K562 (cell line): ENCODE results near the gene RGPD8. TPM values are rescaled to one million over a fixed set of nuclear protein-coding genes. Genes with fewer than 3 reads are reported as not detected.

Source experiments
- CHD4 ChIP-seq: fragments of 200-600 bp; sonication (generic); IDR thresholded peaks from 3 replicates; pipeline ENCODE4 v1.6.1; 2012; ENCODE audit warnings: low read depth, mild to moderate bottlenecking, mixed read lengths, low read length, inconsistent platforms; ENCODE audit not compliant: insufficient read depth, insufficient replicate concordance, poor library complexity, severe bottlenecking
- DPF2 ChIP-seq: fragments of 450-650 bp; IDR thresholded peaks from 2 replicates; pipeline ENCODE4 v1.6.1; 2016
- KDM5B ChIP-seq: fragments of 200-600 bp; sonication (generic); IDR thresholded peaks from 2 replicates; pipeline ENCODE4 v1.6.1; 2012; ENCODE audit warnings: low read depth, mild to moderate bottlenecking, moderate library complexity, low read length, control low read depth, inconsistent platforms; ENCODE audit not compliant: insufficient replicate concordance
- MLLT1 ChIP-seq, 2 experiments: fragments of 450-650 bp; IDR thresholded peaks; 2 replicates each; pipeline ENCODE4 v1.6.1; 2016
- PHF8 ChIP-seq: fragments of 200-600 bp; sonication (generic); IDR thresholded peaks from 2 replicates; pipeline ENCODE4 v1.6.1; 2012; ENCODE audit warnings: mixed run types, mild to moderate bottlenecking, inconsistent platforms, low read length, moderate library complexity, borderline replicate concordance
- RBM14 ChIP-seq: fragments of 200-400 bp; formaldehyde crosslinking; IDR thresholded peaks from 2 replicates; pipeline ENCODE4 v1.6.1; 2018; ENCODE audit warnings: low read depth, mild to moderate bottlenecking, low read length, moderate library complexity, borderline replicate concordance; ENCODE audit not compliant: insufficient read depth
- SETDB1 ChIP-seq: IDR thresholded peaks from one replicate; pipeline ENCODE4 v1.6.1; 2012; ENCODE audit warnings: low read length, control low read depth, inconsistent platforms
- TCF3 ChIP-seq: sonication (generic); formaldehyde crosslinking; IDR thresholded peaks from 2 replicates; pipeline ENCODE4 v1.4.0; 2020; ENCODE audit warnings: mild to moderate bottlenecking, missing genetic modification reagents
- TEAD2 ChIP-seq: fragments of 450-650 bp; IDR thresholded peaks from 2 replicates; pipeline ENCODE4 v1.6.1; 2016; ENCODE audit warnings: missing genetic modification characterization, control low read depth, missing compliant biosample characterization
- THAP12 ChIP-seq: fragments of 250-450 bp; sonication (Bioruptor Pico); IDR thresholded peaks from 2 replicates; pipeline ENCODE4 v1.9.0; 2021; ENCODE audit warnings: mild to moderate bottlenecking, inconsistent platforms
- TRIM24 ChIP-seq, 2 experiments: fragments of 450-650 bp; IDR thresholded peaks; 2 replicates each; pipeline ENCODE4 v1.6.1; 2016
- ZKSCAN8 ChIP-seq: fragments of 200-800 bp; sonication (Bioruptor generic); IDR thresholded peaks from 2 replicates; pipeline ENCODE4 v1.6.1; 2016; ENCODE audit warnings: missing genetic modification characterization, missing compliant biosample characterization
- polyA plus RNA-seq, 8 experiments: library from polyadenylated mRNA; depleted of rRNA in 4 of 8; stranded (reverse) in 5 of 8; unstranded in 3 of 8; fragments of >200 nt; fragmentation: Nextera tagmentation in 2 of 8; fragmentation: Illumina TruSeq in 1 of 8; extraction: Ambion mirVana in 2 of 8; extraction: Trizol in 1 of 8; gene quantifications; 2 replicates each; pipeline versions ENCODE4 v1.2.1 to v1.2.3, GENCODE V29; 2011 to 2014; ENCODE audit warnings: inconsistent platforms in 1 of 8, missing spikeins in 1 of 8
- total RNA-seq, 7 experiments: library from RNA; depleted of rRNA in 6 of 7; stranded (reverse); fragments of >200 nt in 6 of 7; fragmentation: Illumina TruSeq in 2 of 7; extraction: Trizol in 2 of 7; gene quantifications; 2 replicates each; pipeline versions ENCODE4 v1.2.1 to v1.2.3, GENCODE V29; 2011 to 2021; ENCODE audit warnings: low replicate concordance in 1 of 7
- TF ChIP-seq, protein P1 (sequence below), 2 experiments: fragments of 450-650 bp; formaldehyde crosslinking in 1 of 2; IDR thresholded peaks; 2 replicates each; pipeline versions ENCODE4 v1.4.0 to v1.6.1; 2014 to 2020; ENCODE audit warnings: mild to moderate bottlenecking in 2 of 2, borderline replicate concordance in 1 of 2, low read depth in 1 of 2

Gene RGPD8
- total and polyA plus RNA-seq, 9 of the 15 experiments (the other 6 are each of a cell fraction or from before 2014, with no cell fraction given), result 0.03 to 0.47 (median 0.12) TPM; not detected in 1

GRCh38 chr2:112481050-112481527 lies 47.6 kb upstream of the RGPD8 start (continued):
- TF ChIP-seq RBM14, result no peak
- TF ChIP-seq, protein P1, sequence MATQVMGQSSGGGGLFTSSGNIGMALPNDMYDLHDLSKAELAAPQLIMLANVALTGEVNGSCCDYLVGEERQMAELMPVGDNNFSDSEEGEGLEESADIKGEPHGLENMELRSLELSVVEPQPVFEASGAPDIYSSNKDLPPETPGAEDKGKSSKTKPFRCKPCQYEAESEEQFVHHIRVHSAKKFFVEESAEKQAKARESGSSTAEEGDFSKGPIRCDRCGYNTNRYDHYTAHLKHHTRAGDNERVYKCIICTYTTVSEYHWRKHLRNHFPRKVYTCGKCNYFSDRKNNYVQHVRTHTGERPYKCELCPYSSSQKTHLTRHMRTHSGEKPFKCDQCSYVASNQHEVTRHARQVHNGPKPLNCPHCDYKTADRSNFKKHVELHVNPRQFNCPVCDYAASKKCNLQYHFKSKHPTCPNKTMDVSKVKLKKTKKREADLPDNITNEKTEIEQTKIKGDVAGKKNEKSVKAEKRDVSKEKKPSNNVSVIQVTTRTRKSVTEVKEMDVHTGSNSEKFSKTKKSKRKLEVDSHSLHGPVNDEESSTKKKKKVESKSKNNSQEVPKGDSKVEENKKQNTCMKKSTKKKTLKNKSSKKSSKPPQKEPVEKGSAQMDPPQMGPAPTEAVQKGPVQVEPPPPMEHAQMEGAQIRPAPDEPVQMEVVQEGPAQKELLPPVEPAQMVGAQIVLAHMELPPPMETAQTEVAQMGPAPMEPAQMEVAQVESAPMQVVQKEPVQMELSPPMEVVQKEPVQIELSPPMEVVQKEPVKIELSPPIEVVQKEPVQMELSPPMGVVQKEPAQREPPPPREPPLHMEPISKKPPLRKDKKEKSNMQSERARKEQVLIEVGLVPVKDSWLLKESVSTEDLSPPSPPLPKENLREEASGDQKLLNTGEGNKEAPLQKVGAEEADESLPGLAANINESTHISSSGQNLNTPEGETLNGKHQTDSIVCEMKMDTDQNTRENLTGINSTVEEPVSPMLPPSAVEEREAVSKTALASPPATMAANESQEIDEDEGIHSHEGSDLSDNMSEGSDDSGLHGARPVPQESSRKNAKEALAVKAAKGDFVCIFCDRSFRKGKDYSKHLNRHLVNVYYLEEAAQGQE (IDR thresholded peaks at IDR 0.05; ENCODE audit: borderline replicate concordance), result peak; percentile 80
- TF ChIP-seq, protein P1 (CRISPR knock-in tag; IDR thresholded peaks at IDR 0.05; ENCODE audit: low read depth), result no peak
- TF ChIP-seq THAP12 (CRISPR knock-in tag), result peak; percentile 3; the same call in 1 of the 2 replicates
- peak; percentile 44 for TF ChIP-seq KDM5B
- TF ChIP-seq PHF8, result peak; percentile 35; the same call in 1 of the 2 replicates
- peak in 1 of 2 experiments; percentile 65; a peak in 2 of 4 replicates for TF ChIP-seq TRIM24 (IDR thresholded peaks at IDR 0.05)
- no peak for TF ChIP-seq TEAD2 (tag)
- no peak for TF ChIP-seq MLLT1 (IDR thresholded peaks at IDR 0.05)
- no peak for TF ChIP-seq CHD4
- peak; percentile 69 for TF ChIP-seq TCF3
- TF ChIP-seq ZKSCAN8 (CRISPR knock-in tag), result no peak
- peak; percentile 71; the same call in 1 of the 2 replicates for TF ChIP-seq DPF2
- TF ChIP-seq SETDB1, result no peak
